Erythroblast (primary cell): Measurements from ENCODE around the gene AMPD3.

Experiments
- GATA1 ChIP-seq: IDR thresholded peaks from 2 replicates; pipeline ENCODE4 v1.6.1; 2011; ENCODE audit warnings: low read depth, mild to moderate bottlenecking, control low read depth, low read length, moderate library complexity
- POLR2A ChIP-seq: IDR thresholded peaks from 2 replicates; pipeline ENCODE4 v1.6.1; 2011; ENCODE audit warnings: mild to moderate bottlenecking, low read length

DNA sequence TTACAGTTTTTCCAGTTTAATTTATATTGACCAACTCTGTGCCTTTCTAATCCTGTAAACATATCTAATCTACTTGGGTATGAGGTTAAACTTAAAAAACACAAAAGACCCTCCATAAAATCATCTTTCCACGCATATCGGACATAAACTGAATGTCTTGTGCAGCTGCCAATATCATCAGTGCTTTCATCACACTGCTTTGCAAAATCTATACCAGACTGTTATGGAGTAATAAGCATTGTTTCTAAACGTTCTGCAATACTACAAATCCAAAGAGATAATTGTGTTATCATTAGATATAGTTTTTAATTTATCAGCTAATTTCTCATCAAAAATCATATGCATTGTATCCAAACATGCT is 36.1 kb upstream of the AMPD3 start:
- TF ChIP-seq POLR2A, result no peak
- no peak for TF ChIP-seq GATA1
